CD4-positive, alpha-beta T cell treated with Interferon alpha-2 for 1 hour (primary cell): ENCODE results near the gene RBFOX1.

Source experiments
- DNase-seq, 2 donors: peaks; one replicate each; pipeline ENCODE4 v3.0.0-alpha.2; 2020 to 2022

The RBFOX1 gene

DNA sequence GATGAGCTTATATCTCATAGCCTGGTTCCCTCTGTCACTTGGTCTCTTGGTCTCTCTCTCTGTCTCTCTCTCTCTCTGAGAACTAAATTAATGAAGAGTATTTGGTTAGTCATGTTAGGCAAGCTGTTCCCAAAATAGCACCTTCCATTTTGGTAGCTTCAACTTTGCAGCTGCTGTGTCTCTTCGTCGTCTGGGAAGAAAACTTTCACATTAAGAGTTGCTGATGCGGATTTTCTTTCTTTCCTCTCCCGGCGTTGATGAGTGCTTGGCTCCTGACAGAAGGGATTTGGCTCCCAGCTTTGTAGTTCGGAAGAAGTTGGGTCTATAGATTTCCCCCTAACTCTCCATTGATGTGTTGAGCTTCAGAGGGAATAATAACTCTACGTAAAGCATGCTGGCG, at the start of gene RBFOX1:
RBFOX1 (plus strand) TSS at position 235 of the 400 bp plus-strand sequence.
- no peak for DNase-seq

DNA sequence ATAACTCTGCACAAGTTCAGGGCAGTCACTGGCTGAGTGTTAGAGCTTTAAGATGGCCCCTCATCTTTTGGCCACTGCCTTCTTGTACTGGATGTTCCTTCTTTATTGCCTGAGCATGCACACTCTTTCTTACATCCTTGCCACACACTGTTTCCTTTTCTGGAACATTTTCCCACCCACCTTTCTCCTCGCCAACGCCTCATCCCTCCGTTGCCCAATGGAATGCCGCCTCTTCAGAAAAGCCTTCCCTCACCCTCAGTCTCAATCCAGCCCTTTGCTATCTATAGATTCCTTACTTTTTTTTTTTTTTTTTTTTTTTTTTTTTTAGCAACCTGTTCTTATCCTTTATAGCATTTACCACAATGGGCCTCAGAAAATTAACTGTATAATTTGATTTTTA, 47.9 kb upstream of the RBFOX1 start:
- no peak for DNase-seq

DNA sequence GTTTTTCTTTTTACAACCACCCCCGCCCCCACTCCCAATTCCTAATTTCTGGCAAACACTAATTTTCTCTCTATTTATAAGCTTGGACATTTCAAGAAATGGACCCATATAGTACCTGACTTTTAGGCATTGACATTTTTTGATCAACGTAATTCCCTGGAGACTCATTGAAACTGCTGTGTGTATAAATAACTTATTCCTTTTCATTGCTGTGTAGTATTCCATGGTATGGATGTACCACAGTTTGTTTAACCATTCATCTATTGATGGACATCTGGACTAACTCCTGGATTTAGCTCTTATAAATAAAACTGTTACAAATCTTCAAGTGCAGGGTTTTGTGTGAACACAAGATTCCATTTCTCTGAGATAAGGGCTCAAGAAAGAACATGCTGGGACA, 47.1 kb upstream of the RBFOX1 start:
- DNase-seq = no peak

DNA sequence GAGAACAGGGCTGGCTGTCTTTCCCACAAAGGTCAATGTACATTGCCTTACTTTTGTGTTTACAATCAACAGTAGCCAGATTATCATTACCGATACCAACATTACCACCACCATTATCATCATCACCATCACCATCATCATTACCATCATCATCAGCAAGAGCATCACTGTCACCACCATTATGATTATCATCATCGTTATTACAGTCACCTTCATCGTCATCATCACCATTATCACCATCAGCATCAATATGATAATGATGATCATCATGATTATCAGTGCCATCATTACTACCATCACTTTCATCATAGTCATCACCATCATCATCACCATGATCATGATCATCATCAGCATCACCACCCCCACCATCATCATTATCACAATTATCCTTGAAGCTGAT, 43.3 kb upstream of the RBFOX1 start:
- DNase-seq = no peak

DNA sequence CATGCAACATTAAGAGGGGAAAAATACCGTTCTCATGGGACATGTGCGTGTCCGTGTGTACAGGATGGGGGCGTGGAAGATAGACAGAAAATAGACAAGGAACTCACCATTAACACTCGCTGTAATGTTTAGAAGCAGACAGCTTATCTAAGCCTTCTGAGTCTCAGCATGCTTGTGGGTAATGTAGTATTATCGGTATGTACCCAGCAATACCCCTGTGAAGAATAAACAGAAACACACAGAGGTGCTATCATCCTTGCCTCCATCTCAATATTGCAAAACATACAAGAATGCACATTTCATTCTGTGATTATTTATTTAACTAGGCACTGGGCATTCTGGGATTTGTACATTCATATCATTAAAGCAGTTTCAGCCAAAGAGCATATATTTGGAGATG, 42.0 kb upstream of the RBFOX1 start:
- DNase-seq = no peak

DNA sequence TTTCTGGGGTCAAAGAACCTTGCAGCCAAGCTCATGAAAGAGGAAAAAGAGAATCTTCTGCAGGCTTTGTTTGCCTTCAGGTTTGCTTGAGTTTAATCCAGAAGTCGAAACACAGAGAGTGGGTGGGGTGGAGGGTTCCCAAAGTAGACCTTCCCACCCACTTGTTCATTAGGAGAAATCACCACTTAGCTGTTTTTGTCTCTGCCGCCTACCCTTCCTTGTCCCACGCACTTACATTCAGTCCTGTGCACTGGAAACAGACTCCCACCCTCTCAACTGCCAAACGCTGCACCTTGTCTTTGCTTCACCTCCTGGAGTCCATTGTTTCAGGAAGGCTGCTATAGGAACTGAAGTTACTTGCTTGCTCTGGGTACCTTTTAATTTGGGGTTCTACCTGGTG, 38.6 kb upstream of the RBFOX1 start:
- DNase-seq = no peak

DNA sequence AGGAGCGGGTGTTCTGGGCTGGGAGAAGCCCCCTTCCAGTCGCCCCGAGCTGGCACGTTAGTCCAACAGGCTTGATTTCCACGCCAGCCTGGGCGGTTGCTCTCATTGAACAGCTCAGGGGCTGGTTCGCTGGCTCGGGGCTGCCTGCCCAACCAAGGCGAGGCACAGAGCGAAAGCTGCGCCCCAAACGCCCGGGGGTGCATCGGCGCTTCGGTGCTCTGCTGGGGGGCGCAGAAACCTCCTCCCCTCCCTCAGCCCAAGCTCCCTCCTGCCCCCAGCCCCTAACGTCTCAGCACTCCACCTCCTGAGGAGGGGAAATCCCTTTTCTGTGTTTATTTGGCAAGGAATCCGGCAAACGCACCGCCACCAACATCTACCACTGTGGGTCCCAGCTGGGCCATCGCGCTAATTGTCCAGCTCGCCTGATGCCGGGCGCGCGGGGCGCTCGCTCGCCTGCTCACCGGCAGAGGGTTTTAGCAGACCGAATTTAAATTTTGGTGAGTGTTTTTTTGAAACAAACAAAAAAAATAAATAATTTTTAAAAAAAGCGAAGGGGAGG, 29.5 kb upstream of the RBFOX1 start:
- DNase-seq = no peak

DNA sequence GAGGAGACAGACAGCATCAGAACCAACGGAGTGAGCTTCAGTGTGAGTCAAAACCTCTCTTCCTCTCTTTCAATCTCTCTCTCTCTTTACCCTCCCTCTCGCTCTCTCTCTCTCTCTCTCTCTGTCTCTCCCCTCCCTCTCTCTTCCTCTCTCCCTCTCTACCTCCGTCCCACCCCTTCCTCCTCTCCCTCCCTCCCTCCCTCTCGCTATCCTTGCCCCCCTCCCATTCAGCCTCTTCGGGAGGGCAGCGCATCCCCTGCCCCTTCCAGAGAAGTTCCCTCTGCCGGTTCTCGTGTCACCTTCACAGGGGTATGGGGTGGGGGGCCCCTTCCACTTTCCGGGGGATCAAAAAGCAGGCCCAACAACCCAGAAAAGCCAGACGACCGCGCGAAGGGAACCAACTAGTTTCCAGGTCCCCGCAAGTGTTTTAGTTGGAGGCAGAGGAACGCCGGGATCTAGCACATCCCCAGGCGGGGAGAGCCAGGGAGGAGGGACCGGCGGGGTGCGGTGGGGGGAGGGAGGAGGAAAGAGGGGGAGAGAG, 28.9 kb upstream of the RBFOX1 start:
- DNase-seq = no peak

DNA sequence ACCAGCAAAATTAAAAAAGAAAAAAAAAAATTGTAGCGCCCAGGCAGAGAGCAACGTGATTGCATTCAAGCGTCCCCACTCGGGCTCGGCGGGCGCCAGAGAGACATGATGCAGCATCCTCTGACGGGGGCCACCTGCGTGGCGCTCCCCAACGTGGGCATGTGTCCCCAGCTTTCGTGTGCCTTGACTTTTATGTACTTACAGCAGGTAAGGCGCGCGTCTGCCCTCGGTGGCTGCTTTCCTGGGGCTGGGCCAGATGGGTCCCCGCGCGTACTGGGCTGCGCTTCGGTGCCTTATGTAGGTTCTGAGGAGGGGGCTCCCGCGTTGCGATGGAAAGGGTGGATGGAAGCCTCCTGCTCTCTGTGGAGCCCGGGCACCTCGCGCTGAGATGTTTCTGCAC, 28.4 kb upstream of the RBFOX1 start:
- no peak for DNase-seq

DNA sequence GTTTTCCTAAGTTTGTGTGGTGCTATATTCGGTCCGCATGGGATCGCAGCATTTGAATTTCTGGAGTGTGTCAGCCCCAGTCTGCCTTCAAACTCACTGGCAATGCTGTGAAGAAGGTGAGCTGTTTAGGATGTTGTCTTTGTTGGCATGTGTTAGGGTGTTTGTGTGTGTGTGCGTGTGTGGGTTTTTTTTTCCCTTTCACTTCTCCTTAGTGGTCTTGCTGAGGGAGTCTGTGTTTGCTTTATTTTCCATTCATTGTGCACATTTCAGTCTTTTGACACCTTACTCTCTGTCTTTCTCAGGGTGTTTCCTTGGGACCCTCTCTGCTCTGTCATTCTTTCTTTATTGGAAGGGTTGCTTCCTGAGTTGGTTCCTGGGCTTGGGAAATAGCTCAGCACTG, 27.7 kb upstream of the RBFOX1 start:
- no peak for DNase-seq

DNA sequence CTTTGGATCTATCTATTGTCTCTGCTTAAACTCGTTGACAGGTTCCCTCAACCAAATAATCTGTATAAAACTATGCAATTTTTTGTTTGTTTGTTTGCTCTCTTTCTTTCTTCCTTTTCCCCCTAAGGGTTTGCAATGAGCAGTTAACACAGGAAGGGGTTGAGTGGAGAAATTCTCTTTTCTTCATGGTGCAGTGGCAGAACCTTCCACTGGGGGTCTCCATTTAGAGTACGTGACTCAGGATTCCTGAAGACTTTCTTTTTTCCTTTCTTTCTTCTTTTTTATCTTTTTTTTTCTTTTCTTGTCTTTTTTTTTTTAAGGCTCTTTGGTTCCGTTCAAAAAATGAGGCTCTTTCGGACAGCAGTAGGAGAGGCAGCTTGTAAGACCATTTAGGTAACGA, 19.5 kb upstream of the RBFOX1 start:
- DNase-seq = no peak

DNA sequence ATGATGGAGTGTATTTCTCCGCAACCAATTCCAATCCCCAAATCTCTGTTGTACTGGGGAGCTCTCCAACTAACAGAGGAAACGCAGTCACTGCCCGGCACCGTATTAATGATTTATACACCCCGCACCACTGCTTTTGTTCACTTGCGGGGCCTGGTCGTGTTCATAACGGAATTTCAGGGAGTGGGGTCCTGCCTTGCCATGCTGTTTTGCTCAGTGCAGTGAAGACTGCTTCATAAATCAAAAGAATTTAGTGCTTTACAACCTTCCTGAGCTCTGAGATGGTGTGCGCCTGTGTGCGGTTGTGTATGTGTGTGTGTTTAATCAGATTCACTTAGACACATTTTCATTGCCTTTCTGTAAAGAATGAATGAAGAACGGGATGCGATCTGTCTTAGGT, 18.5 kb upstream of the RBFOX1 start:
- DNase-seq = no peak

DNA sequence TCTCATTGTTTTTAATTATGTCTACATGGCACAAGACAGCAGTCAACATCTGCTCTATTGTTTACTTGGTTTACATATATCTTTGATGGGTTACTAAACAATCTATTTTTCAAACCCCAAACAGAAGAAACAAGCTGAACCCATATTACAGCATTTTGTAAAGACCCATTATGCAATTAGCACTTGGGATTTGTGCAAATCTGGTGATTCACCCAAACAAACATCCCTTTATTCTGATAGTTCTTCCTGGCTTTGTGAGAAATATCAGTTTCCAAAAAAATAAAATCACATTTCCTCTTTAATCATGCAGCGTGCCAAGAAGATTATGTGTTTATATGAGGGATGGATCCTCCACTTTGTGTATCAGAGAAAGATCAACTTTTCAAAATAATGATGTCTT, 16.8 kb upstream of the RBFOX1 start:
- DNase-seq = no peak

DNA sequence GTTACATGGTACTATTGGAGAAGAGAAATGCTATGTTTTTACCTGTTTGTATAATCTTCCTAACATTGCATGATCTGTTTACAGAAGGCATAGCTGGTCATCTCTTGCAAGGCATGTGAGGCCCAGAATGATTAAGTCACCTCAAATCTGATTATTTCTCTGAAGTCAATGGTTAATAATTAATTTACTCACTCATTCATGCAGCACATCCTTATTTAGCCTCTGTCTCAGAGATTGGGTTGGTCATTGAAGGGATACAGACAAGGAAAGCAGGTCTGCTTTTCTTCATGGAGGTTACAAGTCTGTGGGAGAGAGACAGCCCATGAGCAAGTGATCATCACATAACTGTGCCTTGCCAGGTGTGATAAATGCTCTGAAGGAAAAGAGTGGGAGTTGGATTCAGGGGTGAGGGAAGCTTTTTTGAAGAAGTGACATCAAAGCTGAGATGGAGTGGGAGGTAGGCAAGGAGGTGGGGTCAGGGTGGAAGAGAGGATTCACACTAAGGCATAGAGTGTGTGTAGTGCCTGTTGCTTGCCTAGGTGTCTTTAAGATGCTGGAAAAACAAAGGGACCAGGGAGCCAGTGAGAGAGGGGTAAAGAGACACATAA, 16.3 kb upstream of the RBFOX1 start:
- no peak for DNase-seq

DNA sequence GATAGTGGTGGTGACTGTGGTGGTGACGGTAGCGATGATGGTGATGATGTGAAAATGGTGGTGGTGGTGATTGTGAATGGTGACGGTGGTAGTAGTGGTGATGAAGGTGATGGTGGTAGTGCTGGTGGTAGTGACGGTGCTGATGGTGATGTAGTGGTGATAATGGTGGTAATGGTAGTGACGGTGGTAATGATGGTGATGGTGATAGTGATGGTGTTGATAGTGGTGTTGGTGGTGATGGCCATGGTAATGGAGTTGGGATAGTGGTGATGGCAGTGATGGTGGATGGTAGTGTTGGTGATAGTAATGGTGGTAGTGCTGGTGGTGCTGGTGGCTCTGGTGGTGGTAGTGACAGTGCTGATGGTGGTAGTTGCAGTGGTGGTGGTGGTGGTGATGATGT, 14.7 kb upstream of the RBFOX1 start:
- DNase-seq = no peak

DNA sequence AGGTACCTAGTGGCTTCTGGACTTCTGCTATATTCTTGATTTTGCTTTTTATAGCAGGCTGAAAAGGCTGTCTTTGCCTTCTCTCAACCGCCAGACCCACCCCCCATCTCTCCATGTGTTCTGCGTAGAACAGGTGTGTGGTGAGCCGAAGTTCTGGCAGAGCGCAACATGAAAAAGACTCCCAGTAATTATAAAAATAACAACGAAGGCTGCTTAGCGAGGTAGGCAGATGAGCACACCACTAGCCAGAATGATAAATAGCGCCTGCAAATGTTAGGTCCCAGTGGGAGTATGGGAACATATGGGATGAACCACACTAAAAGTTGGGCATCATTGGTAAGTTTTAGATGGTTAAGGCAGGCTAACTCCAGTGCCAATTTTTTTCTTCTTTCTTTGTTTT, 14.0 kb upstream of the RBFOX1 start:
- DNase-seq = no peak

DNA sequence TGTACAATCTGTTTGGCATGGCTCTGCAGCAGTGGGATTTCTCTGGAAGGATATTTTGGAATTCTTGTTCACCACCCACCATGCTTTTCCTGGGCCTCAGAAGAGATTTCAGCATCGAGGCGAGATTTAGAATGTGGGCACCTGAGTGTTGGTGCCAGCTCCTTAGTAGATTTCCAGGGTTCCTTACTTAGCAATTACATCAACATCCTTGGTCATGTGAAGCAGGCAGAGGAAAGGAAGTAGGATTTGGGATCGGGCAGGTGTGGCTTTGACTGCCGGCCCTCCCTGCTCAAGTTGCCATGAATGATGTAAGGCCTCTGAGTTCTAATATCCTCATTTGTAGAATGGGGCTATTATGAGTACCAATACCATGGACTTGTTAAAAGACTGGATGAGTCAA, 13.1 kb upstream of the RBFOX1 start:
- no peak for DNase-seq

DNA sequence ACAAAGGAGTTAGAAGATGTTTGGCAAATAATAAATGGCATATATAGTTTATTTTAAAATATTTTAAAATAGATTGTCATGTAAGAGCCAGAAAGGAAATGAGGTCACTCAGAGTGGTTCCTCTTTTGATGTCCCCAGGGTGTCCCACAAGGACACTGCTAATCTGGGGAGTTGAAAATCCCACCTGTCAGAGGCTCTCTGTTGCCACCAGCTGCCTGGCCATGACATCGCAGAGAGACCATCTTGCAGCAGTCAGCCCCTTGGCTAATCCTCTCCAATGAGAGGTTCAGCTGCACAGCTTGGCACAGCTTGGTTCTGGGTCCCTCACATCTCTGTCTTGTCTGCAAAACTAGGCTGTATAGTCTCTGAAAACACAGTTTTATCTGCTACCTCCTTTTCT, 11.0 kb upstream of the RBFOX1 start:
- DNase-seq = no peak

DNA sequence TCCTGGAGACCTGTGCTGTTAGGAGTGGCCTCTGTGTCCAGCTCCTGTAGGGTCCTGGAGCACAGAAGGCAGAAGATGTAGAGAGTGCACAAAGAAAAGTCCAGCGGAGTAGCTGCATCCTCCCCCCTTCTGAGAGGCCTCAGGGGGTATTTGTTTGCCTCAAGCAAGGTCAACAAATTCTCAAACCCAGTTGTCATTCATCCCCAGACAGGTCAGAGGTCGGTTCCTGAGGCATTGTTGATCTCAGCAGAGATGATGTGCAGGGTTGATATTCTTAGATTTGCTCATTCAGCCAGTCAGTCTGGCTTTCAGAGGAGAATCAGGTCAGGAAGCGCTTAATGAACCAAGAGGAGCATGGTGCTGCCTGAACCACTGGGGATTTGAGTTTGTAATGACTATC, 8.3 kb upstream of the RBFOX1 start:
- DNase-seq = no peak

DNA sequence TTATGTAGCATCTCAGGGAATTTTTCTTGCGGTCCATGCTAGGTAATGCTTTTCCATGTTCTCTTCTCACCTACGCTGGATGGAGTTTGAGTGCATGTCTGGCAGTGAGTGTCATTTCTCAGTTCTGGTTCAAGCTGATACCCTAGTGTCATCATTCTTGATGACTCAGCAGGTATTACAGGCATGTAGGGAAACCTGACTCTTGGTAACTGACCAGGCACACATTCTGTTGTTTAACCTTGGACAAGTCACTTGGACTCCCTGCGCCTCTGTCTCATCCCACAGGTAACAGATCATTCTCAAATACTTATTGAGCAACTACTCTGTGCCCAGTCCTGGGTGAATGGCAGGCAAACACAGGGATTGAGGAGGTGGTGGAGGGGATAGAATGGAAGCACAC, 6.8 kb upstream of the RBFOX1 start:
- no peak for DNase-seq

DNA sequence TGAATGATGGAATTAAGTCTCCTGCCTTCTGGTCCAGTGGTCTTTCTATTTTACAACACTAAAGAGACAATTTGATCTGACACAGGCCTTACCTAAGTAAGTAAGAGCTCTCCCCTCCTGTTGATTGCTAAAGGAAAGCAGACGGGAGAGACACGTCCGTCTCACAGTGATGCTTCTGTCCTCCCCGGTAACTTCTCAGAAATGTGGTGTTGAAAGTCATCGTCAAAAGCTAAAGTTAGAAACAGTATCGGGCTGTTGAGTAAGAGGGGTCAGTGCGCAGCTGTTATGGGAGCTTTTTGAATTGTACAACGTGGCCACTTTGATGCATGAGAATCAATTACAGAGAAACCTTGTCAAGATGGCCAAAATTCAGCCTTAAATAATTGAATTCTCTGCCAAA, 1.9 kb upstream of the RBFOX1 start:
- DNase-seq = no peak

DNA sequence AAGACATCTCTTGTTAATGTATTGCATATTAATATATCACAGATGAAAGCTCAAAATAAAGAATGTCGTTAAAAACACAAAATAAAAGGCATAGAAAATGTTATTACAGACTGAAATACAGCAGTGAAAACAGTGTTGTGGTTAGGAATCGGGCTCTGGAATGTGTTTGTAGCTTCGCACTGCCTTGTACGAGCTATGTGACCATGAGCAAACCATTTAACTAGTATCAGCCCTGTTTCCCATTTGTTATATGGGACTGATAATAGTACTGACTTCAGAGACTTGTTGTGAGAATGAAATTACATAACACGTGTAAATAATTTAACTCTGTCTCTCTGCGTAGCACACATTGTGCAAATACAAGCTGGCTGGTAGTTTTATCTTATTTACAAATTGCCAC, 648 bp upstream of the RBFOX1 start:
- no peak for DNase-seq

DNA sequence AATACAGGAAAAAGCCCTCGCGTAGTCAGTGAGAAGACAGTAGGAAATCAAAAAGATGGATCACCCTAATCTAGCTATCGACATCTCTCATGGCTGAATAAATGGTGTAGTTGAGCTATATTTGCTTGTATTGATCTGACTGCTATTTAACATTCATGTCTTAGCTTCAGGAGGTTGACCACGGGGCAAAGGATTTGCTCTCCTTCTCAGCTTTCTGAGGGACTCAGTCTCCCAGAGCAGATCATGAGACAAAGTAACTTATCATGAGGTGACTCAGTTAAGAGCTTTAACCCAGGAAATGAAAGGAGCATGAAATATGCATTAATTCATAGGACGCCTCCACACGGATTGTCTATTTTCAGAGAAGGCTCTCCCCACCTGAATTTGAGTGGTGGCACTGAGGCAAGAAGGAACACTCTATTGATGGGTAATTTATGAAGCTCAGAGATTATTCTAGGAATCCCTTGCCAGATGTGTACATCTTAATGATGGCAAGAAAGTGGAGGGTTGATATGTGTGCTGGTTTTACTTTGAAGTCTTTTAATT, 608 bp downstream of the RBFOX1 start:
- DNase-seq = no peak

DNA sequence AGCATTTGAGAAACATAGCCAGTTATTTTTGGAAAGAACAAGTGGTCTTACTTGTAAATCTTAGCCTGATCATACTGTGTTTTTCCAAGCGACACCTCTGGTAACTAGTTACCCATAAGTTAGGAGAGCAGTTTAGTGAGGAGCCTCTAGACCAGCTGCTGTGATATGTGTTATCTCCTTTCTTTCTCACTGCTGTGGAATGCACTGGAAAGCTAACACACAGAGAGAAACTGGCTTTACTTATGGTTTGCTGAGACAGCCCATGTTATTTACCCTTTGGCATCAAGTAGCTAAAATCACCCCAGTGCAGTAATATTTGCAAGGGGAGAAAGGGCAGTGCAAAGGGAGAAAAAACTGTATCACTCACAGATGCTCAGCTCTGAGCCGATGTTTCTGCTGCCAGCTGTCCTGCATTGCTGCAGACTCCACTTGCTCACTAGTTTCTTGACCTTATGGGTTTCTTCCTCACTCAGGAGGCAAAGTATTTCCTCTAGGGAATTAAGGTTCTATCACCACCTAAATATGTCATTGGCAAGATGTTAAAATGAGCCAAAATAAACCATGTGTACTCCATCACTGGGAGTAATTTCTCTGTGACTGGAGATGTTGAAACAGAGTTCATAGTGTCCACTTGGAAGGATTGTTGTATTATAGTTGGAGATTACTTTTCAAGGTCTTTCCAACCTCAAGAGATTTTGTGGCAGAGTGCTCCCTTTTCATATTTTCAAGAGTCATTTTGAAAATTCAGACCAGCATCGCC, 2.3 kb downstream of the RBFOX1 start:
- DNase-seq = no peak
